ENCODE measurements around the gene TWNK.

DNA sequence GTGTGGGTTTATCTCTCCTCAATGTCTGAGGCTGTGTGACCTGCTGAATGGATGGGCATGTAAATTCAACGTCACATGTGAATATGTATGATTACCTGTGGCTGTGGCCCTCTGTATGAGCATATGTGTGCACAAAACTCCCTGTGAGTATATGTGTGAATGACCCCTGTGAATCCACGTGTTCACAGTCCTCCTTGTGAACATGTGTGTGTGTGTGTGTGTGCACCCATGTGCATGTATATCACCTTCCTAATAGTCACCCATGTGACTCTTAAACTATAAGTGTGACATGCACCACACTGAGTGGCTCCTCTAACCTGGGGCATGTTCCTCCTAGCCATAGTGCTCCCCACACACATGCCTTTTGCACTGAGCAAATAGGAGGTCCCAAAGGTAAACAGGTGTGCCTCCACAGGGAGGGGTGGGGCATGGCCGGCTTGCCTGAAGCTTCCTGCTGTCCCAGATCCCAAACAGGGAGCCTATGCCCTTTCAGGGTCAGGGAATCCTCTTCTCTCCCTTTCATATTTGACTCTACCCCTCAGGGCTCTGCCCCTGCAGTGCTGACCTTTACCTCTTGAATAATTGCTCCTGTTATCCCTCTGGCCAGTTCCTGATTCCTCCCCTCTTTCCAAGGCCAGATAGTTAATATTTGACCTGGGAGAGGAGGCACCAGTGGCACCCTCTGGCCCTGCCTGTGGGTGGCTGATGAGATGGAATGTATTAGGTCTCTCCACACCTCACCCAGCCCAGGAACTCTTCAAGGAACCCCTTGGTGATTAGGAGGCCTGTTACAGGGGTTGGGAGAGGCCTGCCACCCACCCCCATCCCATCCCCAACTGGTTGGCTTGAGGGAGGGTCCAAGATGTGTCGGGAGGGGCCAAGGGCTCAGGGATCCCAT lies 16.2 kb upstream of the TWNK start:
- TF ChIP-seq, protein P1, sequence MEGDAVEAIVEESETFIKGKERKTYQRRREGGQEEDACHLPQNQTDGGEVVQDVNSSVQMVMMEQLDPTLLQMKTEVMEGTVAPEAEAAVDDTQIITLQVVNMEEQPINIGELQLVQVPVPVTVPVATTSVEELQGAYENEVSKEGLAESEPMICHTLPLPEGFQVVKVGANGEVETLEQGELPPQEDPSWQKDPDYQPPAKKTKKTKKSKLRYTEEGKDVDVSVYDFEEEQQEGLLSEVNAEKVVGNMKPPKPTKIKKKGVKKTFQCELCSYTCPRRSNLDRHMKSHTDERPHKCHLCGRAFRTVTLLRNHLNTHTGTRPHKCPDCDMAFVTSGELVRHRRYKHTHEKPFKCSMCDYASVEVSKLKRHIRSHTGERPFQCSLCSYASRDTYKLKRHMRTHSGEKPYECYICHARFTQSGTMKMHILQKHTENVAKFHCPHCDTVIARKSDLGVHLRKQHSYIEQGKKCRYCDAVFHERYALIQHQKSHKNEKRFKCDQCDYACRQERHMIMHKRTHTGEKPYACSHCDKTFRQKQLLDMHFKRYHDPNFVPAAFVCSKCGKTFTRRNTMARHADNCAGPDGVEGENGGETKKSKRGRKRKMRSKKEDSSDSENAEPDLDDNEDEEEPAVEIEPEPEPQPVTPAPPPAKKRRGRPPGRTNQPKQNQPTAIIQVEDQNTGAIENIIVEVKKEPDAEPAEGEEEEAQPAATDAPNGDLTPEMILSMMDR (IDR thresholded peaks at IDR 0.05; ENCODE audit: low read length): no peak
- TF ChIP-seq EZH2 (optimal IDR thresholded peaks at IDR 0.05; ENCODE audit: low read depth, low read length) (no peak), EZH2phosphoT487 (IDR thresholded peaks at IDR 0.05; ENCODE audit: low read length) (no peak)

All from MM.1S (cell line).